Mesendoderm (in vitro differentiated cells): ENCODE measurements around the gene APBA1.

Experiments used
- DNase-seq: peaks from one replicate; pipeline ENCODE4 v3.0.0; 2013
- H2AK5ac ChIP-seq: 2 replicates; pipeline ENCODE4 v1.6.1; 2013; ENCODE audit warnings: low read length, inconsistent platforms
- H2BK120ac ChIP-seq: 2 replicates; pipeline ENCODE4 v1.6.1; 2013; ENCODE audit warnings: low read depth, mild to moderate bottlenecking, low read length, moderate library complexity, mixed read lengths
- H2BK15ac ChIP-seq: replicated peaks from 2 replicates; pipeline ENCODE4 v1.6.1; 2013; ENCODE audit warnings: low read depth, mild to moderate bottlenecking, moderate library complexity
- H2BK5ac ChIP-seq: 2 replicates; pipeline ENCODE4 v1.6.1; 2013; ENCODE audit warnings: low read length, inconsistent platforms
- H3K18ac ChIP-seq: 2 replicates; pipeline ENCODE4 v1.6.1; 2013; ENCODE audit warnings: mild to moderate bottlenecking, low read length, mixed read lengths
- H3K23ac ChIP-seq: one replicate; pipeline ENCODE4 v1.6.1; 2013; ENCODE audit warnings: low read length
- H3K27ac ChIP-seq: 2 replicates; pipeline ENCODE4 v1.5.1; 2013; ENCODE audit warnings: low read depth, mild to moderate bottlenecking, inconsistent platforms, low read length, moderate library complexity
- H3K27me3 ChIP-seq: 2 replicates; pipeline ENCODE4 v1.6.1; 2013; ENCODE audit warnings: low read length, control low read depth, mild to moderate bottlenecking, inconsistent platforms; ENCODE audit not compliant: insufficient read depth, poor library complexity
- H3K36me3 ChIP-seq: 2 replicates; pipeline ENCODE4 v1.6.1; 2013; ENCODE audit warnings: low read length, inconsistent platforms; ENCODE audit not compliant: control insufficient read depth, insufficient read depth
- H3K4ac ChIP-seq: one replicate; pipeline ENCODE4 v1.6.1; 2013; ENCODE audit warnings: low read depth, mild to moderate bottlenecking, low read length, moderate library complexity
- H3K4me1 ChIP-seq: 2 replicates; pipeline ENCODE4 v1.6.1; 2013; ENCODE audit warnings: low read depth, low read length, inconsistent platforms; ENCODE audit not compliant: control insufficient read depth
- H3K4me2 ChIP-seq: 2 replicates; pipeline ENCODE4 v1.6.1; 2013; ENCODE audit warnings: low read length
- H3K4me3 ChIP-seq: 2 replicates; pipeline ENCODE4 v1.5.1; 2013; ENCODE audit warnings: mild to moderate bottlenecking, low read length
- H3K56ac ChIP-seq: one replicate; pipeline ENCODE4 v1.6.1; 2013; ENCODE audit warnings: low read length
- H3K79me1 ChIP-seq: 2 replicates; pipeline ENCODE4 v1.6.1; 2013; ENCODE audit warnings: low read length, inconsistent platforms
- H3K79me2 ChIP-seq: 2 replicates; pipeline ENCODE4 v1.6.1; 2013; ENCODE audit warnings: mild to moderate bottlenecking, low read length; ENCODE audit not compliant: control insufficient read depth, insufficient read depth
- H3K9ac ChIP-seq: 2 replicates; pipeline ENCODE4 v1.6.1; 2013; ENCODE audit warnings: low read length, inconsistent platforms
- H4K5ac ChIP-seq: one replicate; pipeline ENCODE4 v1.6.1; 2013; ENCODE audit warnings: low read length
- H4K8ac ChIP-seq: one replicate; pipeline ENCODE4 v1.6.1; 2013; ENCODE audit warnings: low read depth, mild to moderate bottlenecking, control low read depth, low read length, moderate library complexity
- WGBS: extraction: QIAGEN DNeasy Blood & Tissue Kit; methylation state at CpG from one replicate; pipeline ENCODE4 v1.1.7; 2013; ENCODE audit warnings: low lambda C conversion rate, missing lambda C conversion rate; ENCODE audit not compliant: insufficient coverage; ENCODE audit errors: extremely low coverage; 5-methylcytosine and 5-hydroxymethylcytosine counted together

Gene APBA1

GRCh38 chr9:69573651-69574050 is 98.5 kb downstream of the APBA1 start:
- Histone ChIP-seq H4K5ac (no peak overlapping the region), H4K8ac (no peak overlapping the region), H3K4me2 (no peak overlapping the region), H3K18ac (no peak overlapping the region), H2BK5ac (no peak overlapping the region), H3K79me1 (no peaks in the 10 kb centered on the region), H3K4me3 (no peak overlapping the region), H2BK120ac (no peak overlapping the region), H2BK15ac (no peak overlapping the region), H3K27ac (no peak overlapping the region), H3K23ac (no peak overlapping the region), H3K4ac (no peak overlapping the region), H3K79me2 (no peaks in the 10 kb centered on the region), H2AK5ac (no peak overlapping the region), H3K9ac (no peak overlapping the region), H3K27me3 (no peaks in the 10 kb centered on the region), H3K36me3 (no peaks in the 10 kb centered on the region), H3K56ac (no peak overlapping the region), H3K4me1 (no peaks in the 10 kb centered on the region)
- no peak for DNase-seq
- no CpG with 5 or more reads among the region's 4 CpGs for WGBS

DNA sequence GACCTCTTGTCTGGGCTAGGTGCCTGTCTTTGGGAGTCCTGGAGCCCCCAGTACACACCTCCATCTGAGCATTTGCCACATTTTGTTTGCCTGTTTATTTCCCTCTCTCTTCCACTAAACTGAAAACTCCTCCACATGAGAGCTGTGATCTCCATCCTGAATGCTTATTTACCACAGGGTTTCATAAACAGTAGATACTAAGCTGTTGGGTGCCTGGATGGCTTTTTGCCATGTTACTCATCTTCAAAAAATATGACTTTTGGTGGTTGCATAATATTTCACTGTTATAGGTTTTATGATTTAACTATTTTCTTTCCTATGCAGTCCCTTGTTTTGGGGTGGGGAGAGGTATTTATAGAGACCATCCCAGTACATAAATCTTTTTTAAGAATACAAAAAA is 99.6 kb downstream of the APBA1 start:
- Histone ChIP-seq H3K4me1 (no peaks in the 10 kb centered on the region), H3K4me3 (no peak overlapping the region), H3K27me3 (no peaks in the 10 kb centered on the region), H4K5ac (no peak overlapping the region), H2BK5ac (no peak overlapping the region), H3K36me3 (no peaks in the 10 kb centered on the region), H2AK5ac (no peak overlapping the region), H3K79me2 (no peaks in the 10 kb centered on the region), H3K23ac (no peak overlapping the region), H3K4me2 (no peak overlapping the region), H3K79me1 (no peaks in the 10 kb centered on the region), H2BK120ac (no peak overlapping the region), H3K56ac (no peak overlapping the region), H4K8ac (no peak overlapping the region), H3K4ac (no peak overlapping the region), H3K18ac (no peak overlapping the region), H3K9ac (no peak overlapping the region), H2BK15ac (no peak overlapping the region), H3K27ac (no peak overlapping the region)
- DNase-seq = no peak

- Histone ChIP-seq H3K4me2 (no peak overlapping the region), H3K79me2 (no peaks in the 10 kb centered on the region), H3K27ac (no peak overlapping the region), H4K5ac (no peak overlapping the region), H3K4me3 (no peak overlapping the region), H2AK5ac (no peak overlapping the region), H3K4ac (no peak overlapping the region), H2BK5ac (no peak overlapping the region), H3K79me1 (no peaks in the 10 kb centered on the region), H3K9ac (no peak overlapping the region), H3K4me1 (no peaks in the 10 kb centered on the region), H3K36me3 (no peaks in the 10 kb centered on the region), H3K56ac (no peak overlapping the region), H3K18ac (no peak overlapping the region), H4K8ac (no peak overlapping the region), H2BK15ac (no peak overlapping the region), H2BK120ac (no peak overlapping the region), H3K27me3 (no peaks in the 10 kb centered on the region), H3K23ac (no peak overlapping the region)
- no peak for DNase-seq
- no CpG with 5 or more reads among the region's 2 CpGs for WGBS
Observed at GRCh38 chr9:69571032-69571431, 101.1 kb downstream of the APBA1 start.

- no peak overlapping the region for H3K23ac ChIP-seq
- no peak for DNase-seq
- H4K8ac ChIP-seq = no peak overlapping the region
- no peak overlapping the region for H3K27ac ChIP-seq
- H2BK5ac ChIP-seq = no peak overlapping the region
- no peak overlapping the region for H3K4me3 ChIP-seq
- H3K4me2 ChIP-seq = no peak overlapping the region
- no peak overlapping the region for H3K56ac ChIP-seq
- WGBS = no CpG with 5 or more reads among the region's 3 CpGs
- H3K79me2 ChIP-seq = no peaks in the 10 kb centered on the region
- H3K9ac ChIP-seq = no peak overlapping the region
- no peaks in the 10 kb centered on the region for H3K36me3 ChIP-seq
- H3K27me3 ChIP-seq = no peaks in the 10 kb centered on the region
- H2BK120ac ChIP-seq = no peak overlapping the region
- H3K4ac ChIP-seq = no peak overlapping the region
- no peak overlapping the region for H3K18ac ChIP-seq
- no peak overlapping the region for H2BK15ac ChIP-seq
- H2AK5ac ChIP-seq = no peak overlapping the region
- H3K4me1 ChIP-seq = no peaks in the 10 kb centered on the region
- no peak overlapping the region for H4K5ac ChIP-seq
- H3K79me1 ChIP-seq = no peaks in the 10 kb centered on the region
Observed at GRCh38 chr9:69569738-69570451, 102.3 kb downstream of the APBA1 start.

DNA sequence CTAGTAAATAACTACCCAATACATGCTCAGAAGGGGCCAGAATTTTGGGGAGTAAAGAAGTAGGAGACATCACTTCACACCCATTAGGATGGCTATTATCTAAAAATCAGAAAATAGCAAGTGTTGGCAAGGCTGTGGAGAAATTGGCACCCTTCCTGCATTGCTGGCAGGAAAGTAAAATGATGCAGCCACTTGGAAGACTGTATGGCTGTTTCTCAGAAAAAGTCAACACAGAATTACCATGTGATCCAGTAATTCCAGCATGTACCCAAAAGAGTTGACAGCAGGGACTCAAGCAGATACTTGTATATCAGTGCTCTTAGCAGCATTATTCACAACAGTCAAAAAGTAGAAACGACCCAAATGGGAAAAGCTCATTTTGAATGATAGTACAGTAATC is 107.6 kb downstream of the APBA1 start:
- WGBS = no CpG with 5 or more reads among the region's 1 CpG
- Histone ChIP-seq H4K8ac (no peak overlapping the region), H3K27ac (no peak overlapping the region), H3K9ac (no peak overlapping the region), H3K79me1 (no peaks in the 10 kb centered on the region), H2BK120ac (no peak overlapping the region), H3K56ac (no peak overlapping the region), H2BK15ac (no peak overlapping the region), H2AK5ac (no peak overlapping the region), H3K4me2 (no peak overlapping the region), H3K23ac (no peak overlapping the region), H3K18ac (no peak overlapping the region), H3K4me1 (no peaks in the 10 kb centered on the region), H2BK5ac (no peak overlapping the region), H3K79me2 (no peaks in the 10 kb centered on the region), H4K5ac (no peak overlapping the region), H3K36me3 (no peaks in the 10 kb centered on the region), H3K4me3 (no peak overlapping the region), H3K27me3 (no peaks in the 10 kb centered on the region), H3K4ac (no peak overlapping the region)
- no peak for DNase-seq

GRCh38 chr9:69559126-69559525 is 113.0 kb downstream of the APBA1 start:
- no peak overlapping the region for H3K23ac ChIP-seq
- DNase-seq = no peak
- H3K9ac ChIP-seq = no peak overlapping the region
- no peak overlapping the region for H3K4me2 ChIP-seq
- no peaks in the 10 kb centered on the region for H3K4me1 ChIP-seq
- no peak overlapping the region for H4K8ac ChIP-seq
- H3K79me2 ChIP-seq = no peaks in the 10 kb centered on the region
- no peak overlapping the region for H3K18ac ChIP-seq
- H3K56ac ChIP-seq = no peak overlapping the region
- no peak overlapping the region for H3K27ac ChIP-seq
- H3K4me3 ChIP-seq = no peak overlapping the region
- H3K27me3 ChIP-seq = no peaks in the 10 kb centered on the region
- H2AK5ac ChIP-seq = no peak overlapping the region
- no peak overlapping the region for H4K5ac ChIP-seq
- H2BK5ac ChIP-seq = no peak overlapping the region
- H3K4ac ChIP-seq = no peak overlapping the region
- H2BK120ac ChIP-seq = no peak overlapping the region
- H3K36me3 ChIP-seq = no peaks in the 10 kb centered on the region
- no peak overlapping the region for H2BK15ac ChIP-seq
- no peaks in the 10 kb centered on the region for H3K79me1 ChIP-seq
